Esophagus muscularis mucosa (tissue), 4 donors: ENCODE results near the gene TRIML2.
"Not testable (repeated sequence)": the region's sequence is repeated elsewhere in the genome, so short reads cannot be mapped to it uniquely, and the experiment has no call there.

Experiments used
- EP300 ChIP-seq: sonication (generic); formaldehyde crosslinking; IDR thresholded peaks from one replicate; pipeline ENCODE4 v1.6.1; 2017; ENCODE audit warnings: antibody characterized with exemption
- POLR2AphosphoS5 ChIP-seq, 2 donors: sonication (generic); formaldehyde crosslinking; IDR thresholded peaks; one replicate each; pipeline ENCODE4 v1.6.1; 2017; ENCODE audit warnings: antibody characterized with exemption in 2 of 2
- TF ChIP-seq, protein P1 (sequence below), 3 experiments: fragments of 200-600 bp in 2 of 3; fragments of 450-650 bp in 1 of 3; sonication (generic) in 2 of 3; IDR thresholded peaks; one replicate each; pipeline ENCODE4 v1.5.1; 2017 to 2019; ENCODE audit warnings: antibody characterized with exemption in 3 of 3, mild to moderate bottlenecking in 2 of 3, moderate library complexity in 1 of 3

DNA sequence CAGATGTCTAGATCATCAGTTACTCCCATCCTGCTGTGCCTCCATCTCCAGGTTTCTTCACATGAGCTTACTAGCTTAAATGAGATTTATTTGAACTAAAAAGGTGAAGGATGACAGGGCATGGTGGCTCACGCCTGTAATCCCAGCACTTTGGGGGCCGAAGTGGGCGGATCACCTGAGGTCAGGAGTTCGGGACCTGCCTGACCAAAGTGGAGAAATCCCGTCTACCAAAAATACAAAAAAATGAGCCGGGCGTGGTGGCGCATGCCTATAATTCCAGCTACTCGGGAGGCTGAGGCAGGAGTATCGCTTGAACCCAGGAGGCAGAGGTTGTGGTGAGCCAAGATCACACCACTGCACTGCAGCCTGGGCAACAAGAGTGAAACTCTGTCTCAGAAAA, 63.9 kb downstream of the TRIML2 start:
- TF ChIP-seq EP300; POLR2AphosphoS5 (IDR thresholded peaks at IDR 0.05): not testable (repeated sequence)
- TF ChIP-seq, protein P1, sequence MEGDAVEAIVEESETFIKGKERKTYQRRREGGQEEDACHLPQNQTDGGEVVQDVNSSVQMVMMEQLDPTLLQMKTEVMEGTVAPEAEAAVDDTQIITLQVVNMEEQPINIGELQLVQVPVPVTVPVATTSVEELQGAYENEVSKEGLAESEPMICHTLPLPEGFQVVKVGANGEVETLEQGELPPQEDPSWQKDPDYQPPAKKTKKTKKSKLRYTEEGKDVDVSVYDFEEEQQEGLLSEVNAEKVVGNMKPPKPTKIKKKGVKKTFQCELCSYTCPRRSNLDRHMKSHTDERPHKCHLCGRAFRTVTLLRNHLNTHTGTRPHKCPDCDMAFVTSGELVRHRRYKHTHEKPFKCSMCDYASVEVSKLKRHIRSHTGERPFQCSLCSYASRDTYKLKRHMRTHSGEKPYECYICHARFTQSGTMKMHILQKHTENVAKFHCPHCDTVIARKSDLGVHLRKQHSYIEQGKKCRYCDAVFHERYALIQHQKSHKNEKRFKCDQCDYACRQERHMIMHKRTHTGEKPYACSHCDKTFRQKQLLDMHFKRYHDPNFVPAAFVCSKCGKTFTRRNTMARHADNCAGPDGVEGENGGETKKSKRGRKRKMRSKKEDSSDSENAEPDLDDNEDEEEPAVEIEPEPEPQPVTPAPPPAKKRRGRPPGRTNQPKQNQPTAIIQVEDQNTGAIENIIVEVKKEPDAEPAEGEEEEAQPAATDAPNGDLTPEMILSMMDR (IDR thresholded peaks at IDR 0.05), result not testable (repeated sequence)
